Pulmonary artery endothelial cell (primary cell): ENCODE results near the gene SGMS1. TPM values are rescaled to one million over a fixed set of nuclear protein-coding genes. Genes with fewer than 3 reads are reported as not detected.
"Not testable (repeated sequence)": the region's sequence is repeated elsewhere in the genome, so short reads cannot be mapped to it uniquely, and the experiment has no call there.

Experiments
- DNase-seq: peaks from one replicate; pipeline ENCODE4 v3.0.0-alpha.2; 2011; ENCODE audit warnings: low read depth, low spot score
- total RNA-seq: library from RNA; depleted of rRNA; stranded (reverse); fragments of >200 nt; gene quantifications from 2 replicates; pipeline ENCODE4 v1.2.3, GENCODE V29; 2014

SGMS1 gene
- total RNA-seq, 1 donor from 2014 or later = 34.2 TPM

- no peak for DNase-seq
Observed at GRCh38 chr10:50426485-50426884, 197.3 kb downstream of the SGMS1 start.

GRCh38 chr10:50425215-50425614, 198.5 kb downstream of the SGMS1 start:
- not testable (repeated sequence) for DNase-seq

DNA sequence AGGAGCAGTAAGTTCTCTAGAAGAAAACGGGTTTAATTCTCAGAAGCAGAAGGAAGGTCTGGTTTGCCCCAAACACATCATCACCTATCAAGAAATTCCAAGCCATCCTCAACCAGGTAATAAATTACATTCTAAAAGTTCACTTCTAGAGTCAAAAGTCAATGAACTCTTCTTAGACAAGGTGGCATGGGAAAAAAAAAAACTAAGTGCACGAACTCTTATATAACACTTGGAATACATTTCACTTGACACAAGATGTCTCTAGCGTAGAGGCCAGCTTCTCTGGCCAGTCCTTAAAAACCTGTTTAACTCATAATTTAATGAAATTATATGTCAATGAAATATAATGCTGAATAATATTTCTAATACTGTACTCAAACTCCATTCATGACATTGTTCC, 200.3 kb downstream of the SGMS1 start:
- DNase-seq = no peak

- DNase-seq = no peak
Observed at GRCh38 chr10:50422259-50422658, 201.5 kb downstream of the SGMS1 start.

- DNase-seq = no peak
Observed at GRCh38 chr10:50421026-50421719, 202.6 kb downstream of the SGMS1 start.

GRCh38 chr10:50420196-50420595, 203.6 kb downstream of the SGMS1 start:
- no peak for DNase-seq

DNA sequence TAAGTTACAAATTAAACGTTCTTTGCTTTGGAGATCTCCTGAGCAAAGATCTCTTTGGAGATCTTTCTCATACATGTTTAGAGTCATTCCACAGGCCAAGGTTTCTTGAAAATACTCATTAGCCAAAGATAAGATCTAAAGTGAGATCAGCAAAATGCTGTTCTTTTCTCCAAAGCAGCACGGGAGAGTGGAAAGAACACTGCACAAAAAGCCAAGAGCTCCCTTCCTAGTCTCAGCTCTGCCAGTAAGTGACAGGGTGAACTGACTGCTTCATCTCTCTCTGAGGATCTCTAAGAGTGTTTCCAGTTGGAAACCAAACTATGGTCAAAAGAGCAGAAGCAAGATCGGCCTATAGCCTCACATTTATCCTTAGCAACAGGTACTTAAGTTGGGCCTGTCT, 204.0 kb downstream of the SGMS1 start:
- DNase-seq = no peak

GRCh38 chr10:50419091-50419490, 204.7 kb downstream of the SGMS1 start:
- no peak for DNase-seq

- DNase-seq = no peak
Observed at GRCh38 chr10:50417886-50418830, 205.6 kb downstream of the SGMS1 start.

DNA sequence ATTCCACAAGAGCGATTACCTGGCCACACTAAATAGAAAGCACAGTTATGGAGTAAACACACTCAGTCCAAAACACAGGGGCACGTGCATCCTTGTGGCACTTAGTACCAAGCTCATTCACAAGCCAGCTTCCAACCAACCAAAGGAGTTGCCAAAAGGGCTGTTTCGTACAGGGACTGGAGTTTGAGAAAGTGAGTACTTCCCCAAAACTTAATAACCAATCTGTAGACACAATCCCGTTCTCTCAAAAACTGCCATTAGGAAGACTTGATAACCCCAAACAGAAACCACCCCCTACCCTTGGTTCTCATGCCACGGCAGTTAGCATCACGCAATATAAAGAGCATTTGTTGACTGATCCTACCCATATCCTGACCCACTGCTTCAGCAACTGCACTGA, 206.3 kb downstream of the SGMS1 start:
- no peak for DNase-seq

GRCh38 chr10:50416881-50417280, 206.9 kb downstream of the SGMS1 start:
- no peak for DNase-seq

DNA sequence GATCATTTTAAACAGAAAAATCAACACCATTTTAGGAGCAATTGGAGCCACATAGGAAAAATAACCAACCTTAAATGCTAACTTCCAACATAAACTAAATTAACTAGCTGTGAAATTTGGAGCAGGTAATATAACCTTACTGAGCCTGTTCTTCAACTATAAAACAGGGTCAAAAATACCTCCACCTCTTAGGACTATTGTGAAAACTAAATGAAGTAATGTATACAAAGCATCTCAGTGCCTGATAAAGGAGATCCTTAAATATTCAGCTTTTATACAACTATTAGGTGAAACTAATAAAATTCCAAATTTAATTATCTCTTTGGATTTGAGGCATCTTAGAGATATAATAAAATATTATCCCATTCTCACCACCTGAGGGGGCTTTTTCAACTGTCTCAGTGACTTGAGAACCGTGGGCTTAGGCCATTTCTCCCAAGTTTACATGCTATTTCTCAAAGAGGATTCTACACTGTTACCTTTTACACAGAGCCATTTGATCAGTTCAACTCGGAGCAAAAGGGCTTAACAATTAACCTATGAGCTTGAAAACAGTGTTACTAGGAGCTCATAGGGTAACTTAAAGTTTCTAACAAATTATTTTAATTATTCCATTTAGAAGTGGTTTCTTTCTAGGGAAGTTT, 207.5 kb downstream of the SGMS1 start:
- DNase-seq = no peak

DNA sequence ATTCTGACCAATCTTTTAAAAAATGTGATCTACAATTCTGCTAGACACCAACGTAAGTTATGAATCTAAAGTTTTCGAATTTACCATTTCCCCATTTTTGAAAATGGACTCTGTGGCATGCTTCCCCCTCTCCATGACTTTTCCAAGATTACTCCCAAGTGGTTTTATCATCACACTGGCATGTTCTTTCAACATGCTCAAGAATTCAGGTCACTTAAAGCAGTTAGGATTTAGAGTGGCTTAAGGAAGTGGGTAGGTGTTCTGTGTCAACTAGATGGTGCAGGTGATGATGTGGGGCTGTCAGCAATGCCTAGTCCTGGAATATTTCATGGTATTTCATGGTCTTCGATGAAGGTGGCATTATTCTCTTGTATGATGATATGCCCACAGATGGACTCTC, 208.5 kb downstream of the SGMS1 start:
- DNase-seq = no peak

- no peak for DNase-seq
Observed at GRCh38 chr10:50410066-50410811, 213.5 kb downstream of the SGMS1 start.

GRCh38 chr10:50407076-50407801, 216.5 kb downstream of the SGMS1 start:
- no peak for DNase-seq

DNA sequence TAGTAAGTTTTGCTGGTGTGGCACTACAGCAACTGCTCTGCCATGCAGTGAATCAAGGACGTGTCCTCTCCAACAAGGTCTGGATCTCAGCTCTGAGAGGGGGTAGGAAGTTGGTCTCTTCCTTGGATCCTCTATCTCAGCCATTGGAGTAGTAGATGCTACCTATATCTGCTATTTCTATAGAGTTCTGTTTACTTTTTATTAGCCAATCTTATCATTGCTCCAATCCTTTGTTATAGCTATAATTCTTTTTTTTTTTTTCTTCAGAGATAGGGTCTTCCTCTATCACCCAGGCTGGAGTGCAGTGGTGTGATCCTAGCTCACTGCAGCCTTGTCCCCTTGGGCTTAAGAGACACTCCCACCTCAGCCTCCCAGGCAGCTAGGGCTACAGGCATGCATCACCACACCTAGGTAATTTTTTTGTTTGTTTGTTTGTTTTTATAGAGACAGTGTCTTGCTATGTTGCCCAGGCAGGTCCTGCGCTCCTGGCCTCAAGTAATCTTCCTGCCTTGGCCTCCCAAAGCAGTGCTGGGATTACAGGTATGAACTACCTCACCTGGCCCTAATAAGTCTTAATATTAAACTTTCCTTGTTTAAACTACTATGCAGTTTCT, 217.2 kb downstream of the SGMS1 start:
- no peak for DNase-seq

DNA sequence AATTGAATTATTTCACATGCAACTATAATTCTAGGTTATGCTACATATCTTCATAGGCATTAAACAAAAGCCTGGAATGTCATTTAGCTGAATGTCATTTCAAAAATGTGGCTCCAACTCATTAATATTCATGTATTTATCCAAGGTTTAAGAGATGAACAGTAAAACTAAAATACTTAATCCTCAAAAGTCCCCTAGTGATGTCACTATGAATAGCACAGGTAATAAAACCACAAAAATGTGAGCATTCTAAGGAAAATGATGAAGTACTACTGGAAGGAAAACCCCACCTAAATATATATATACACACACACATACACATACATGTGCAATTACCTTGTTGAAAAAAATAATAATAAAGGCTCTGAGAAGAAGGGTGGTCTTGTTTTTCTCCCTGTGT, 218.0 kb downstream of the SGMS1 start:
- no peak for DNase-seq

DNA sequence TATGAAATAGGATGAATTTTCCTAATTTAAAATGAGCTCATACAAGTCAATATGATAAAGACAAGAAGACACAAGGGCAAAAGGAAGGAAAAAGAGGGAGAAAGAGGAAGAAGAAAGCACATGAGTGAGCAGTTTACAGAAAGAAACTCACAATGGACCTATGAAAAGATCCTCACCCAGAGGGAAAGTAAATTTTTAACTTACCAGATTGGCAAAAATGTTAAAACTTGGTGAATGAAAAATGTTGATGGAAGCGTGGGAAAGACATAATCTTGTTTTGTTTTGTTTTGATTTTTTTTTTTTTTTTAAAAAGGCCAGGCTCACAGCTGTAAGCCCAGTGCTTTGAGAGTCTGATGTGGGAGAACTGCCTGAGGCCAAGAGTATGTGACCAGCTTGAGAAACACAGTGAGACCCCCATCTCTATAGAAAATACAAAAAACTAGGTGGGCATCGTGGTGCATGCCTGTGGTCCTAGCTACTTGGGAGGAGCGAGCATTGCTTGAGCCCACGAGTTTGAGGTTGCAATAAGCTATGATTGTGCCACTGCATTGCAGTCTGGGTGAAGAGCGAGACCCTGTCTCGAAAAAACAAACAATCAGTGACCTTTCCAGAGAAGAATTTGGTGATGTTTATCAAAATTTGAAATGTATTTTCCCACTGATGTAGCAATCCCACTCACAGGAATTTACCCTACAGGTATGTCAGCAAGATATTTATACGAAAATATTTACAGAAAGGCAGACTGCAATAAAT, 219.6 kb downstream of the SGMS1 start:
- DNase-seq = no peak

GRCh38 chr10:50403074-50403473, 220.7 kb downstream of the SGMS1 start:
- no peak for DNase-seq

GRCh38 chr10:50402466-50402865, 221.3 kb downstream of the SGMS1 start:
- DNase-seq = no peak
